Vagina (tissue), 2 donors: ENCODE results near the gene DOK6. TPM values are rescaled to one million over a fixed set of nuclear protein-coding genes. Genes with fewer than 3 reads are reported as not detected.

Experiments
- DNase-seq, 2 donors: peaks; one replicate each; pipeline ENCODE4 v3.0.0-alpha.2; 2017; ENCODE audit errors: extremely low spot score in 2 of 2
- H3K27ac ChIP-seq: fragments of 200-600 bp; sonication (generic); one replicate; pipeline ENCODE4 v1.5.1; 2019
- H3K27me3 ChIP-seq: fragments of 200-600 bp; sonication (generic); one replicate; pipeline ENCODE4 v1.5.1; 2019
- H3K36me3 ChIP-seq, 2 donors: fragments of 200-600 bp; sonication (generic); one replicate each; pipeline ENCODE4 v1.5.1; 2017 to 2019
- H3K4me1 ChIP-seq: fragments of 200-600 bp; sonication (generic); one replicate; pipeline ENCODE4 v1.5.1; 2019
- H3K4me3 ChIP-seq, 2 donors: fragments of 200-600 bp; sonication (generic); 1 replicate in 1 of 2; 2 replicates in 1 of 2; pipeline ENCODE4 v1.5.1; 2016 to 2019
- H3K9me3 ChIP-seq: fragments of 200-600 bp; sonication (generic); one replicate; pipeline ENCODE4 v1.5.1; 2019
- POLR2A ChIP-seq, 2 donors: fragments of 450-650 bp; IDR thresholded peaks; one replicate each; pipeline ENCODE4 v1.6.1; 2017; ENCODE audit warnings: antibody characterized with exemption in 2 of 2, mild to moderate bottlenecking in 2 of 2, moderate library complexity in 2 of 2
- POLR2AphosphoS5 ChIP-seq, 2 donors: sonication (generic); formaldehyde crosslinking; IDR thresholded peaks; one replicate each; pipeline ENCODE4 v1.9.0; 2017; ENCODE audit warnings: antibody characterized with exemption in 2 of 2, mild to moderate bottlenecking in 2 of 2, low read depth in 1 of 2; ENCODE audit not compliant: insufficient read depth in 1 of 2
- intact Hi-C: fragments of 100-400 bp; cut with DNase I; formaldehyde crosslinking; loops from one replicate; pipeline ENCODE4 v1.15.1; 2023
- total RNA-seq: library from RNA; depleted of rRNA; stranded (reverse); fragments of >200 nt; gene quantifications from one replicate; pipeline ENCODE4 v1.2.3, GENCODE V29; 2016
- TF ChIP-seq, protein P1 (sequence below), 3 experiments: fragments of 450-650 bp in 2 of 3; fragments of 200-600 bp in 1 of 3; sonication (generic) in 1 of 3; IDR thresholded peaks; one replicate each; pipeline ENCODE4 v1.5.1; 2017 to 2019; ENCODE audit warnings: antibody characterized with exemption in 3 of 3, mild to moderate bottlenecking in 2 of 3, moderate library complexity in 2 of 3

Gene DOK6
- total RNA-seq, 1 donor from 2014 or later, result 1.2 TPM

GRCh38 chr18:69617888-69618287, 217.2 kb downstream of the DOK6 start:
- Histone ChIP-seq H3K27me3 (no peaks in the 10 kb centered on the region), H3K4me1 (no peaks in the 10 kb centered on the region), H3K27ac (no peak overlapping the region), H3K36me3 (no peaks in the 10 kb centered on the region), H3K4me3 (no peak overlapping the region), H3K9me3 (no peaks in the 10 kb centered on the region)
- intact Hi-C loops, result no loop called here
- TF ChIP-seq POLR2A (IDR thresholded peaks at IDR 0.05) (no peak), POLR2AphosphoS5 (IDR thresholded peaks at IDR 0.05; ENCODE audit: insufficient read depth in 1 of 2, low read depth in 1 of 2) (no peak)
- TF ChIP-seq, protein P1, sequence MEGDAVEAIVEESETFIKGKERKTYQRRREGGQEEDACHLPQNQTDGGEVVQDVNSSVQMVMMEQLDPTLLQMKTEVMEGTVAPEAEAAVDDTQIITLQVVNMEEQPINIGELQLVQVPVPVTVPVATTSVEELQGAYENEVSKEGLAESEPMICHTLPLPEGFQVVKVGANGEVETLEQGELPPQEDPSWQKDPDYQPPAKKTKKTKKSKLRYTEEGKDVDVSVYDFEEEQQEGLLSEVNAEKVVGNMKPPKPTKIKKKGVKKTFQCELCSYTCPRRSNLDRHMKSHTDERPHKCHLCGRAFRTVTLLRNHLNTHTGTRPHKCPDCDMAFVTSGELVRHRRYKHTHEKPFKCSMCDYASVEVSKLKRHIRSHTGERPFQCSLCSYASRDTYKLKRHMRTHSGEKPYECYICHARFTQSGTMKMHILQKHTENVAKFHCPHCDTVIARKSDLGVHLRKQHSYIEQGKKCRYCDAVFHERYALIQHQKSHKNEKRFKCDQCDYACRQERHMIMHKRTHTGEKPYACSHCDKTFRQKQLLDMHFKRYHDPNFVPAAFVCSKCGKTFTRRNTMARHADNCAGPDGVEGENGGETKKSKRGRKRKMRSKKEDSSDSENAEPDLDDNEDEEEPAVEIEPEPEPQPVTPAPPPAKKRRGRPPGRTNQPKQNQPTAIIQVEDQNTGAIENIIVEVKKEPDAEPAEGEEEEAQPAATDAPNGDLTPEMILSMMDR (IDR thresholded peaks at IDR 0.05), result no peak
- DNase-seq, result no peak

DNA sequence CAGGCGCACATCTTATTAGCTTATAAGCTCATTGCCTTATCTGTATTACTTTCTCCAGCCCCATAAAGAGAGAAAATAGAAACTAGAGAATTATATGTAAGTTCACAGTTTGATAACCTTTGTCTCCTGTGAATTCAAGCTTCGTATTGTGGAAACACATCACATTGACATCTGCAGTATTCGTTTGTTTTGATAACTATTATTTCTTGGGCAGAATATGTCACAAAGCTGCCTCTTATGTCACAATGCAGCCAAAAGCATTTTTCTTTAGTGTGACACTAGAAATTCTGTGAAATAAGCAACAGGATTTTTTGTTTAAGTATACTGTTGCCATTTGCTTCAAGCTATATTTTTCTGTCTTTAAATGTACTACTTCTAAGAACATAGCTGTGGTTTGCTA, 221.5 kb downstream of the DOK6 start:
- intact Hi-C loops, result no loop called here
- Histone ChIP-seq H3K27ac (no peak overlapping the region), H3K9me3 (no peaks in the 10 kb centered on the region)

GRCh38 chr18:69622961-69623360, 222.3 kb downstream of the DOK6 start:
- Histone ChIP-seq H3K27ac (no peak overlapping the region), H3K4me1 (no peaks in the 10 kb centered on the region), H3K36me3 (no peaks in the 10 kb centered on the region), H3K27me3 (no peaks in the 10 kb centered on the region), H3K4me3 (no peak overlapping the region), H3K9me3 (no peaks in the 10 kb centered on the region)
- DNase-seq, result no peak
- intact Hi-C loops, result no loop called here
- TF ChIP-seq POLR2AphosphoS5 (IDR thresholded peaks at IDR 0.05; ENCODE audit: insufficient read depth in 1 of 2, low read depth in 1 of 2) (no peak), POLR2A (IDR thresholded peaks at IDR 0.05) (no peak)
- TF ChIP-seq, protein P1 (IDR thresholded peaks at IDR 0.05), result no peak

More for the DNA sequence above, 221.5 kb downstream of the DOK6 start:
- Histone ChIP-seq H3K27me3 (no peaks in the 10 kb centered on the region), H3K4me3 (no peak overlapping the region), H3K4me1 (no peaks in the 10 kb centered on the region), H3K36me3 (no peaks in the 10 kb centered on the region)
- TF ChIP-seq POLR2AphosphoS5 (IDR thresholded peaks at IDR 0.05; ENCODE audit: insufficient read depth in 1 of 2, low read depth in 1 of 2), result no peak
- TF ChIP-seq, protein P1 (IDR thresholded peaks at IDR 0.05), result no peak
- TF ChIP-seq POLR2A (IDR thresholded peaks at IDR 0.05), result no peak
- DNase-seq, result no peak

GRCh38 chr18:69626171-69626570, 225.5 kb downstream of the DOK6 start:
- Histone ChIP-seq H3K27me3 (no peaks in the 10 kb centered on the region), H3K4me1 (no peaks in the 10 kb centered on the region), H3K9me3 (no peaks in the 10 kb centered on the region), H3K4me3 (no peak overlapping the region), H3K27ac (no peak overlapping the region), H3K36me3 (no peaks in the 10 kb centered on the region)
- DNase-seq, result no peak
- intact Hi-C loops, result no loop called here
- TF ChIP-seq POLR2A (IDR thresholded peaks at IDR 0.05) (no peak), POLR2AphosphoS5 (IDR thresholded peaks at IDR 0.05; ENCODE audit: insufficient read depth in 1 of 2, low read depth in 1 of 2) (no peak)
- TF ChIP-seq, protein P1 (IDR thresholded peaks at IDR 0.05), result no peak

DNA sequence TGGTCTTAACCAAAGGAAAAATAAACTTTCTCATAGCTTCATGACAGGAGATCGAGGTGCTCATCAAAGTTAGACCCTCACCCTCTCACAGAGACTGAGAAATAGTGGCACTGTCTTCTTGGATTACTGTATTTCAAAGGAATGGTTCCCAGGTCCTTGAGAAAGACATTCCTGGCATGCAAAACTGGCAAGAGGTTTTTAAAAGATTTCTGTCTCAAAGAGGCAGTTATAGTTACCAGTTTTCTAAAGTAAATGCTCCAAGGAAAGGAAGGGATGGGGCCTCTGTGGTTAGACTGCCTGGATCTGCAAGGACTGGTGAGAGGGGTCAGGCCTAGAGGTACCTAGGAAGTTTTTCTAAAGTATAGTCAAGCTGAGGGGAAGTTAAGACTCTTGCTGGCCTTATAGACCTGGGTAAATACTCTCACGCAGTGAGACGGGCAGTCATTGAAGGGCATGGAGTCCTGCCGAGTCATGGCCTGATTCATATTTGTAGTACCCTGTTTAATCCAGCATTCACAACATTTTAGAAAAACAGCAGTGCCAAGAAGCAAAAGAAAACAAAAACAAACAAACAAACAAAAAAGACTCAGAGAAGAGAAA, 226.1 kb downstream of the DOK6 start:
- no peak overlapping the region for H3K4me3 ChIP-seq
- H3K36me3 ChIP-seq, result no peaks in the 10 kb centered on the region
- intact Hi-C loops, result no loop called here
- no peaks in the 10 kb centered on the region for H3K4me1 ChIP-seq
- TF ChIP-seq POLR2A (IDR thresholded peaks at IDR 0.05) (no peak), POLR2AphosphoS5 (IDR thresholded peaks at IDR 0.05; ENCODE audit: insufficient read depth in 1 of 2, low read depth in 1 of 2) (no peak)
- TF ChIP-seq, protein P1 (IDR thresholded peaks at IDR 0.05), result no peak
- no peak overlapping the region for H3K27ac ChIP-seq
- DNase-seq, result no peak
- no peaks in the 10 kb centered on the region for H3K27me3 ChIP-seq
- H3K9me3 ChIP-seq, result no peaks in the 10 kb centered on the region
